Stimulated activated naive CD8-positive, alpha-beta T cell treated with anti-CD3 and anti-CD28 coated beads, Interleukin-15, Interleukin-2, amounts not matched to agents 100 ng/mL and 50 ng/mL, for 24 hours (primary cell): ENCODE measurements around the gene EMD.

Experiments used
- H3K27ac Mint-ChIP-seq: one replicate; pipeline ENCODE4 v1.8.0; 2021; ENCODE audit warnings: mild to moderate bottlenecking, mixed read lengths
- H3K27me3 Mint-ChIP-seq: one replicate; pipeline ENCODE4 v1.8.0; 2021; ENCODE audit warnings: mixed read lengths
- H3K36me3 Mint-ChIP-seq: one replicate; pipeline ENCODE4 v1.8.0; 2021; ENCODE audit warnings: low read depth, mixed read lengths
- H3K4me1 Mint-ChIP-seq: one replicate; pipeline ENCODE4 v1.8.0; 2021; ENCODE audit warnings: low read depth, mixed read lengths
- H3K4me3 Mint-ChIP-seq: one replicate; pipeline ENCODE4 v1.8.0; 2021; ENCODE audit warnings: mild to moderate bottlenecking, mixed read lengths
- H3K9me3 Mint-ChIP-seq: one replicate; pipeline ENCODE4 v1.8.0; 2021; ENCODE audit warnings: mixed read lengths

EMD gene

GRCh38 chrX:154429711-154430110 is 50.6 kb downstream of the EMD start:
- peak overlapping the region; percentile 80 for H3K4me3 Mint-ChIP-seq

GRCh38 chrX:154430479-154430878 is 51.4 kb downstream of the EMD start:
- peak overlapping the region; percentile 22 for H3K27ac Mint-ChIP-seq
- no peaks in the 10 kb centered on the region for H3K9me3 Mint-ChIP-seq
- H3K27me3 Mint-ChIP-seq, result no peaks in the 10 kb centered on the region
- H3K4me1 Mint-ChIP-seq, result peaks cover 20% of the 10 kb centered on the region
- H3K4me3 Mint-ChIP-seq, result peak overlapping the region; percentile 3
- H3K36me3 Mint-ChIP-seq, result peaks cover 2% of the 10 kb centered on the region

More at GRCh38 chrX:154429711-154430110, 50.6 kb downstream of the EMD start:
- Mint-ChIP-seq H3K36me3 (no peaks in the 10 kb centered on the region), H3K4me1 (peaks cover 20% of the 10 kb centered on the region), H3K27me3 (no peaks in the 10 kb centered on the region), H3K9me3 (no peaks in the 10 kb centered on the region), H3K27ac (peak overlapping the region; percentile 63)

GRCh38 chrX:154430916-154431315 is 51.8 kb downstream of the EMD start:
- Mint-ChIP-seq H3K36me3 (peaks cover 7% of the 10 kb centered on the region), H3K27ac (peak overlapping the region; percentile 22), H3K4me3 (no peak overlapping the region), H3K9me3 (no peaks in the 10 kb centered on the region), H3K27me3 (no peaks in the 10 kb centered on the region), H3K4me1 (peaks cover 20% of the 10 kb centered on the region)
